Fibroblast of lung (primary cell): ENCODE results near the gene KCNT1. TPM values are rescaled to one million over a fixed set of nuclear protein-coding genes. Genes with fewer than 3 reads are reported as not detected.

Source experiments
- DNase-seq, 2 donors: peaks; one replicate each; pipeline versions ENCODE4 v3.0.0 to v3.0.0-alpha.2; 2010; ENCODE audit warnings: low read depth in 2 of 2
- H2AFZ ChIP-seq: 2 replicates; pipeline ENCODE4 v1.5.1; 2012; ENCODE audit warnings: low read length, control low read depth, inconsistent platforms
- H3K27ac ChIP-seq: 2 replicates; pipeline ENCODE4 v1.5.1; 2011; ENCODE audit warnings: low read length, control low read depth; ENCODE audit not compliant: insufficient read depth
- H3K27me3 ChIP-seq: 2 replicates; pipeline ENCODE4 v1.5.1; 2011; ENCODE audit warnings: mild to moderate bottlenecking, low read length; ENCODE audit not compliant: control insufficient read depth, insufficient read depth
- H3K36me3 ChIP-seq: 2 replicates; pipeline ENCODE4 v1.5.1; 2011; ENCODE audit warnings: low read length; ENCODE audit not compliant: control insufficient read depth, insufficient read depth
- H3K4me1 ChIP-seq: 2 replicates; pipeline ENCODE4 v1.5.1; 2011; ENCODE audit warnings: low read length; ENCODE audit not compliant: control insufficient read depth, insufficient read depth; ENCODE audit errors: extremely low read depth
- H3K4me2 ChIP-seq: 2 replicates; pipeline ENCODE4 v1.5.1; 2011; ENCODE audit warnings: low read length, control low read depth; ENCODE audit not compliant: insufficient read depth; ENCODE audit errors: extremely low read depth
- H3K4me3 ChIP-seq, 4 experiments: fragments of 200-600 bp in 1 of 4; sonication (generic) in 1 of 4; replicated peaks in 1 of 4; 2 replicates each; pipeline ENCODE4 v1.5.1; 2011 to 2016; ENCODE audit warnings: low read length in 4 of 4, low read depth in 3 of 4, mild to moderate bottlenecking in 3 of 4, control low read depth in 2 of 4, inconsistent platforms in 1 of 4, mixed read lengths in 1 of 4; ENCODE audit not compliant: insufficient read depth in 1 of 4; ENCODE audit errors: control extremely low read depth in 1 of 4
- H3K79me2 ChIP-seq: 2 replicates; pipeline ENCODE4 v1.5.1; 2012; ENCODE audit warnings: mild to moderate bottlenecking, low read length, inconsistent platforms; ENCODE audit not compliant: control insufficient read depth, insufficient read depth
- H3K9ac ChIP-seq: 2 replicates; pipeline ENCODE4 v1.5.1; 2011; ENCODE audit warnings: mild to moderate bottlenecking, low read length, control low read depth; ENCODE audit not compliant: insufficient read depth
- H3K9me3 ChIP-seq: 2 replicates; pipeline ENCODE4 v1.5.1; 2012; ENCODE audit warnings: low read depth, low read length; ENCODE audit not compliant: control insufficient read depth, insufficient read depth
- H4K20me1 ChIP-seq: 2 replicates; pipeline ENCODE4 v1.5.1; 2011; ENCODE audit warnings: low read length; ENCODE audit not compliant: control insufficient read depth, insufficient read depth; ENCODE audit errors: extremely low read depth
- CTCF ChIP-seq, 2 donors: IDR thresholded peaks in 1 of 2; conservative IDR thresholded peaks in 1 of 2; 1 replicate in 1 of 2; 2 replicates in 1 of 2; pipeline ENCODE4 v1.5.1; 2011 to 2012; ENCODE audit warnings: low read length in 2 of 2, control low read depth in 1 of 2, inconsistent platforms in 1 of 2, low read depth in 1 of 2, mild to moderate bottlenecking in 1 of 2
- EZH2 ChIP-seq: IDR thresholded peaks from 2 replicates; pipeline ENCODE4 v1.5.1; 2012; ENCODE audit warnings: low read length, control low read depth, mild to moderate bottlenecking; ENCODE audit errors: missing control alignments
- polyA plus RNA-seq, 2 donors: library from polyadenylated mRNA; depleted of rRNA in 1 of 2; stranded (reverse) in 1 of 2; unstranded in 1 of 2; fragments of >200 nt; gene quantifications; 2 replicates each; pipeline ENCODE4 v1.2.1, GENCODE V29; 2011 to 2012; ENCODE audit warnings: missing spikeins in 1 of 2
- total RNA-seq: library from RNA; depleted of rRNA; stranded (reverse); fragments of >200 nt; gene quantifications from 2 replicates; pipeline ENCODE4 v1.2.1, GENCODE V29; 2014

KCNT1 gene
- total and polyA plus RNA-seq, 2 donors (not counting 1 experiment from before 2014, with no cell fraction given): not detected

DNA sequence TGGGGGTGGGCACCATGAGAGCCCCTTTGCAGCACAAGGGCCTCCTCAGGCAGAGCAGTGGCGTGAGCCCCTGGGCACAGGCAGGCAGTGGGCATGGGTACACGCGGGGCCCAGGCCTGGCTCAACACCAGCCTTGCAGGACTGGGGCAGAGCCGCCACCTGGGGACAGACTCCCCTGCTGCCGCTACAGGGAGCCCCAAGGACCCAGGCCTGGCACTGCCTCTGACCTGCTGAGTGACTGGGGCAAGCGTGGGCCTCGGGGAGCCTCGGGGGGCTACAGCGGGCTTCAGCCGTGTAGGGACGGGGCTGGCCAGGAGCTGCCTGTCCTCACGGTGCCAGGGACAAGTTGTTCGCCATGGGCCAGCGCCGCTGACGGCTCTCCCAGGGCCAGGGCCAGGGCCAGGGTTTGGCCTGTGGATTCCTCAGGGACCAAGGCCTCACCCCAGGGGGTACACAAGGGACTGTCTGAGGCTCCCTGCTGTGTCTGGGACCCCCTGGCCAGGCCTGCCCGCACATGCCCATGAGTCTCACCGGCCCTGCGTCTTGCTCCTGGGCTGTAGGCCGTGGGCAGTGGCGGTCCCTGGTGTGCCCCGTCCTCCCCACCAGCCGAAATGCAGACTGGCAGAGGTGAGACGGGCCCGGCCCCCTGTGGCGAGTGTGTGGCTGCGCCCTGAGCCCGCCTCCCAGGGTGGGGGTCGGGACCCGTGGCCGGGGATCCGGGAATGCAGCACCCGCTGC lies 42.5 kb downstream of the KCNT1 start:
- H3K27me3 ChIP-seq: no peaks in the 10 kb centered on the region
- H3K79me2 ChIP-seq: no peaks in the 10 kb centered on the region
- DNase-seq: no peak
- no peak overlapping the region for H3K27ac ChIP-seq
- TF ChIP-seq CTCF (conservative IDR thresholded peaks at IDR 0.05 in 1 of 2, IDR thresholded peaks at IDR 0.05 in 1 of 2; ENCODE audit: low read depth in 1 of 2, low read length in 2 of 2): no peak
- H3K4me2 ChIP-seq: no peak overlapping the region
- no peak overlapping the region for H3K9ac ChIP-seq
- no peaks in the 10 kb centered on the region for H3K9me3 ChIP-seq
- no peak overlapping the region for H3K4me3 ChIP-seq
- no peaks in the 10 kb centered on the region for H3K4me1 ChIP-seq
- H2AFZ ChIP-seq: no peak overlapping the region
- H3K36me3 ChIP-seq: no peaks in the 10 kb centered on the region
- no peaks in the 10 kb centered on the region for H4K20me1 ChIP-seq

- H3K79me2 ChIP-seq: no peaks in the 10 kb centered on the region
- no peak for DNase-seq
- no peaks in the 10 kb centered on the region for H3K4me1 ChIP-seq
- no peak overlapping the region for H3K27ac ChIP-seq
- H3K9me3 ChIP-seq: no peaks in the 10 kb centered on the region
- no peak overlapping the region for H3K9ac ChIP-seq
- no peak overlapping the region for H2AFZ ChIP-seq
- no peak overlapping the region for H3K4me2 ChIP-seq
- no peak for TF ChIP-seq EZH2
- TF ChIP-seq CTCF (conservative IDR thresholded peaks at IDR 0.05 in 1 of 2, IDR thresholded peaks at IDR 0.05 in 1 of 2; ENCODE audit: low read depth in 1 of 2, low read length in 2 of 2): no peak
- no peaks in the 10 kb centered on the region for H4K20me1 ChIP-seq
- no peak overlapping the region for H3K4me3 ChIP-seq
- no peaks in the 10 kb centered on the region for H3K27me3 ChIP-seq
- H3K36me3 ChIP-seq: no peaks in the 10 kb centered on the region
Observed at GRCh38 chr9:135745189-135745588, 43.2 kb downstream of the KCNT1 start.

- no peaks in the 10 kb centered on the region for H3K36me3 ChIP-seq
- no peak overlapping the region for H3K9ac ChIP-seq
- no peaks in the 10 kb centered on the region for H3K79me2 ChIP-seq
- H3K9me3 ChIP-seq: no peaks in the 10 kb centered on the region
- no peak for TF ChIP-seq CTCF (conservative IDR thresholded peaks at IDR 0.05 in 1 of 2, IDR thresholded peaks at IDR 0.05 in 1 of 2; ENCODE audit: low read depth in 1 of 2, low read length in 2 of 2)
- no peak for TF ChIP-seq EZH2
- H3K4me2 ChIP-seq: no peak overlapping the region
- H3K4me3 ChIP-seq: no peak overlapping the region
- H3K27ac ChIP-seq: no peak overlapping the region
- no peak for DNase-seq
- no peak overlapping the region for H2AFZ ChIP-seq
- no peaks in the 10 kb centered on the region for H3K27me3 ChIP-seq
- no peaks in the 10 kb centered on the region for H4K20me1 ChIP-seq
- H3K4me1 ChIP-seq: no peaks in the 10 kb centered on the region
Observed at GRCh38 chr9:135745686-135746324, 43.8 kb downstream of the KCNT1 start.
